NCI-H2171 treated with DMSO at 0.1 percent for 48 hours (cell line): ENCODE results near the gene BLNK.
"Not testable (repeated sequence)": the region's sequence is repeated elsewhere in the genome, so short reads cannot be mapped to it uniquely, and the experiment has no call there.

ENCODE experiments used
- DNase-seq: peaks from one replicate; lab custom pipeline; 2025; lab: John Stamatoyannopoulos, UW

Gene BLNK

GRCh38 chr10:96271016-96271815, at the start of gene BLNK:
Gene BLNK, minus strand, starts transcription at chr10:96271569. Its CDS starts 171 bp downstream, at chr10:96271398.
- peak; percentile 23 for DNase-seq

DNA sequence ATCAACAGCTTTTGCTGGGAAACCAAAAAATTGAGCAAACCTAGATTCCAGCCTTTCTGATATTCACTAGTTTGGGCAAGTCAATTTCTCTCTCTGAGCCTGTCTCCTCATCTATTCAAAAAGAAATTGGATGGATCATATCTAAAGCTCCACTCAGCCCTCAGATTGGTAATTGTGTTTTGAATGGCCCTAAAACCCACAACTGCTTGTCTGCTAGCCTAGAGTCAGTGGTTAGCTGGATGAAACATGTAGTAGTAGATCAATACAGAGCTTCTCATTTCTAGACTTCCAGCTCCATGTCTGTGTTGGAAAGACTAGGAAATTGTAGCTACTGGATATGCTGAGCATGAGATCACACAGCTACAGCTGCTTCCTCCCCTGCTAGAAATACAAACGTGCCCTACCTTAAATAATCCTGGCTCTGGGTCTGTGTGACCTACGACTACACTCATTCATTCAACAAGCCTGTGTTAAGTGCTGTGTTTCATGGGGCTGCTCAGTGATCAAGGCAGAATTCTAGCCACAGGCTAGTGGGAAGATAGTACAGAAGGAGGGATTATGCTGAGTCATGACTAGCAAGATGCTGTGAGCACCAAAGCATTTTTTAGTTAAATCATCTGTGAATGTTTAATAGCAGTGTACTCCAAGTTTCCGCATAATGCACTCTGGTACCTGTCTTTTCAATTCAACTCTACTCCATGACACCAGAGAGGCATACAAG, 48.5 kb upstream of the BLNK start:
- DNase-seq, result peak; percentile 5

DNA sequence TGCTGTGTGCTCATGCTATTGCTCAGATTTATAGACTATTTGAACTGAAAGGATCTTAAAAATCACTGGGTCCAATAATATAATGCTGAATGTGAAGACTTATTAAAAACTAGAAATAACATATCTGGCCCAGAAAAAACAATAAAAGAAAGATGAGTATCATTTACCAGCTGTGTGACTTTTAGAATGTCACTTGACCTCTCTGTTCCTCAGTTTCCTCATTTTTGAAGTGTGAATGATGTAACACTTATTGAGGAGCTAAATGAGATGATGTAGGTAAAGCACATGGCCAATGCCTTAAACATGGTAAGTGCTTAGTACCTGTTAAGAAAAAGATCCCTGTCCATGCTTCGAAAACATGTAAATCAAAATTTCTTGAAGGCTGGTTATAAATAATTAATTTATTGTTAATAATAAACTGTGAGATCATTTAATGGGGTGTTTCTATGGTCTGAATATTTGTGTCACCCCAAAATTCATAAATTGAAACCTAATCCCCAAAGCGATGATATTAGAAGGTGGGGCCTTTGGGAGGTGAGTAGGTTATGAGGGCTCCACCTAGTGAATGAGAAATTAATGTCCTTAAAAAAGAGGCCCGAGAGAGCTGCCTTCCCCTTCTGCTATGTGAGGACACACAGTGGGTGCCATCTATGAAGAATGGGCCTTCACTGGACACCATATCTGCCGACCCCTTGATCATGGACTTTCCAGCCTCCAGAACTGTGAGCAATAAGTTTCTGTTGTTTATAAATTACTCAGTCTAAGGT, 45.9 kb upstream of the BLNK start:
- no peak for DNase-seq

DNA sequence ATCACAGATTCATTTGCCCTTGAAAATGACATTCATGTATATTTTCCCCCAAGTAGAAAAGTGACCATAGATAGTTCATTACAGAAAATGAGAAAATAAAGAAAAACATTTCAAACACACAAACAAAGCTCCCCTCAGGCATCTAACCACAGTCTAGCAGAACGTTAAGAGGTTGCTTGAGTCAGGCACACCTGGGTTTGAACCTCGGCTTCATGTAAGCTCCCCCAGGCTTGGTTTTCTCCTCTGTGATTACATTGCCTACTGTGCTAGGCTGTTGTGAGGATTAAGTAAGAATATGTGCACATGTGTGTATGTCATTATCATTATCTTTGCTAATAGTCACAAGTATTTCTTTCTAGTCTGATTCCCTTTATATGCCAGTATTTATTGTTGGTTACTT, 42.0 kb upstream of the BLNK start:
- DNase-seq, result no peak

- no peak for DNase-seq
Measured at GRCh38 chr10:96311180-96311715, 39.9 kb upstream of the BLNK start.

DNA sequence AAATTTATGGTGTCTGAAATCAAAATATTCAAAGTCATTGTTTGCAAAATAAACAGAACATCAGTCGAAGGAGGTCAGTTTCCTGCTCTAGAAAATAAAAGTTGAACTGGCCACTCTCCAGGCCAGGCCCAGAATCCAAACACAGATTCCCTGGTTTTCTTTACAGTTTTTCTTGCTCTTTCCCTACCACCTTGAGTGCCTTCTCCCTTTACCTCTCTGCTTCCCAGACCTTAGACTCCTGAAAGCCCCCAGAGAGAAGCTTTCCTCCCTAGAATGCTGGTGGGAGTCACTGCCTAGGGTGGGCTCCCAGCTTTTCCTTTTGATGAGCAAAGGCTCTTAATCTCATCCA, 38.9 kb upstream of the BLNK start:
- no peak for DNase-seq

DNA sequence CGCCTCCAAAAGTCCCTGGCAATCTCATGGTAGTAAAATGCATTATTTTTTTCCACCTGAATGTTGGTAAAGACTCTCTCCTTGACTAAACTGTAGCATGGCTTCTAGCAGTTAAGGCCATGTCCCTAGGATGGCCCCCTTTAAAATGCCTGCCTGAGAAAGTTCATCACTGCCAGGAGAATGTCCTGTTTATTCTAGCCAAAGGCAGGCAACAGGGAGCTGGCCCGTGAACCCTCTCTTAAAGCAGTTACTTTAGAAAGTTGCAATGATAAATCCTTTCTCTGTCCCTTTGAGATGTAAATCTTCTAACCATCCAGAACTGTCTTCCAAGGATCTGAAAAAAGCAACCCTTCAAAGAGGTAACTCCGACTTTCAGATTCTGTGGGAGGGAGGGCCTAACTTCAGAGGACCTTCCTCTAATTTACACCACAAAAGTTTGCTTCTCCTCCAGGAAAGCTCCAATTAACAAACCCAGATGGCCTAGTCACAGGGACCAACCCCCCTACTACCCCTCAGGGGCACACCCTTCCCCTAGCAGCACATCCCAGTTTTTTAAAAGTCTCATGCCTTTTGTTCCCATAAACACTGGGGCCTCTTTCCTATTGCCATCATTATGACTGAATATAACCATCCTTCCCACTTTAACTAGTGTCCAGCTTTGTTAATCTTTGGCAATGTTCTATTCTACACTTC, 38.4 kb upstream of the BLNK start:
- DNase-seq, result peak; percentile 9

GRCh38 chr10:96308854-96309253, 37.5 kb upstream of the BLNK start:
- not testable (repeated sequence) for DNase-seq

DNA sequence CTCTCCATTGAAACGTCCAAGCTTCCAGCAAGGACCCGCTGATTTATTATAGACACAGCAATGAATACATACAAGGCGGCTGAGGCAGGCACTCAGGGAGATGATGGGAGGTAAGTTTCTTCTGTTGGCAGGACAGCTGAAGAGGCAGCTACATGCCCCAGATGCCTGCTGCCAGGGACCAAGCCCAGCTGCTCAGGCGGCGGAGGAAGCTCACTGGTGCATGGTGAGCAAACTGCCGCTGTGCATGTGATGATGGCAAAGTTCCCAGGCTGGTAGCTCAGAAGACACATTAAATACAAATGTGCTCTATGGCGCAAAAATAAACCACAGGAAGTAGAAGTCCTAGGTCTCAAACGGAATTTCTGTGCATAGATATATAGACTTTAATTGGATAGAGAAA, 35.1 kb upstream of the BLNK start:
- peak; percentile 86 for DNase-seq

- no peak for DNase-seq
Measured at GRCh38 chr10:96305019-96305418, 33.6 kb upstream of the BLNK start.

DNA sequence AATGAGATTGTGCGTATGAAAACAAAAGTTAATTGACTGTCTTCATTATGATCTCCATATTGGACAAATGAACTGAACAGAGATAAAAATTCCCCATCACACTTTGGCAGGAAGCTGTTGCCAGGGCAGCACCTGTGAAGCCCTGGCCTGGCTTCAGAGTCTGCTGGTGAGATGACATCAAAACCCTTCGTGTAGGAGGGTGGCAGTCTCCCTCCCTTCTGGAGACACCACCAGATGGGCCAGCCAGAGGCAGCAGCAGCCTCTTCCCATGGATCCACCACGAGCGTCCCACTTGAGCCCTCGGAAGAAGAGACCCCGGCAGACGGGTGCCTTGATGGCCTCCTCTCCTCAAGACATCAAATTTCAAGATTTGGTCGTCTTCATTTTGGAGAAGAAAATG, 32.9 kb upstream of the BLNK start, which contains the start of gene DNTT:
Gene DNTT (plus strand): TSS at position 205 of the 400 bp plus-strand sequence. CDS start 64 bp downstream, at position 269.
- no peak for DNase-seq

DNA sequence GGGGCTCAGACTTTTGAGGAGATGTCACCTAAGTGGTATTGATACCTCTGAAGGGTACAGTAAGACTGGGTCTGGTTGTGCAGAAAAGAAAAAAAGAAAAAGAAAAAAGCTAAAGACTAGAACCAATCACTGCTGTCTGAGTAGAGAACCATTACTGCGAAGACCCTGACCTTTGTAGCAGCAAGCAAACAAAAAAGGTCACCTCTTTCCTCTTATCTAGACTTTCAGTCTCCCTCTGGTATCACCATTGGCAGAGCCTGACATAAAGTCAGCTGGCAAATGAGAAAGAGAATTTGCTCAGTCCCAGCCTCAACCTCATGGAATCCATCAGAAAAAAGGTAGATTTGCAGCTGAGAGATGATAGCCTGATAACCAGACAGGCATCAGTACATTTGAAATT, 30.2 kb upstream of the BLNK start:
- DNase-seq, result no peak

GRCh38 chr10:96299383-96299782, 28.0 kb upstream of the BLNK start:
- DNase-seq, result peak; percentile 37

DNA sequence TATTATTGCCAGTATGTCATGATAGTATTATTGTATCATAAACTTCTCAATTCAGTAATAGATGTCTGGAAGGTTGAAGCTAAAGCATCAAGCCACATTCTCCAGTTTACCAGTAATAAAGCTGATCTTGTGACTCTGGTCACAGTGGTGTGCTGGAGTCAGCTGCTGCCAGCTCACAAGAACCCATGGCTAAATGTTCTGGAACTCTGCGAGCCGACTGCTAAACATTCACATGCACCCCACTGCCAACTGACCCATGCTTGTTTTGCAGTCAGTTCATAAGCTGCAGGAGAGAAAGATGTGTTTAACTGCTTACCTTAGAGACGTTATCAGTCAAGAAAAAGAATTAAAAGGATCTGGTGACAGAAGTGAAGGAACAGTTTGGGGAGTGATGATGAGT, 27.0 kb upstream of the BLNK start:
- no peak for DNase-seq

DNA sequence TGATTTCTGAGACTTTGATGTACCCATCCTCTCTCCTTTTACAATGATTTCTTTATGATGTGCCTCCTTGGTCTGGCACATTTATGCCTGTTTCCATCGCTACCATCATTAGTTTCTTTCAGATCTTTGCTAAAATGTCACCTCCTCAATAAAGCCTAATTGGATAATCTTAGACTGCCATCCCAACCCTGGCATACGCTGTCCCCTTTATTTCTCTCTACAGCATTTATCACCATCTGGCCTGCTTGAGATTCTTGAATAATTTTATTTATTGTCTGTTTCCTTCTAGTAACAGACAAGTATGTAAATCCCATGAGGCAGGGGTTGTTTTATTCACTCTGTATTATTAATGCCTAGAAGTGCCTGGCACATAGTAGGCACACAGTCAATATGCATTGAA, 26.1 kb upstream of the BLNK start:
- no peak for DNase-seq

DNA sequence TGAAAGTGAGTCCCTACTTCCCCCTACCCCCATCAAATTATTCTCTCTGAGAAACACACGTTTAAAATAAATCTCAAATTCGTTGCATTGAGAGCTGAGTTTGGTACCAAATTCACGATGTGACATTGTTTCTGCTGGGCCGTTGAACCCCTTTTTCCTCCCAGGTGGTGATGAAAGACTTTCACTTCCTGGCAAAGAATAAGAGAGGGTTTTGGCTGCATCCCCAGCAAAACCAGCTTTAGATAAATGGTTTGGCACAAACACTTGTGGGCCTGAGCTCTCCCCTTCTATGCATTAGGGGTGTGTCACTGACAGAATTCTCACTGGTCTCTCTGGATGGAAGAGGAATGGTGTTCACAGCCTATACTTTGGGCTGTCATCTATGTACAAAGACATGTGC, 24.1 kb upstream of the BLNK start:
- no peak for DNase-seq

DNA sequence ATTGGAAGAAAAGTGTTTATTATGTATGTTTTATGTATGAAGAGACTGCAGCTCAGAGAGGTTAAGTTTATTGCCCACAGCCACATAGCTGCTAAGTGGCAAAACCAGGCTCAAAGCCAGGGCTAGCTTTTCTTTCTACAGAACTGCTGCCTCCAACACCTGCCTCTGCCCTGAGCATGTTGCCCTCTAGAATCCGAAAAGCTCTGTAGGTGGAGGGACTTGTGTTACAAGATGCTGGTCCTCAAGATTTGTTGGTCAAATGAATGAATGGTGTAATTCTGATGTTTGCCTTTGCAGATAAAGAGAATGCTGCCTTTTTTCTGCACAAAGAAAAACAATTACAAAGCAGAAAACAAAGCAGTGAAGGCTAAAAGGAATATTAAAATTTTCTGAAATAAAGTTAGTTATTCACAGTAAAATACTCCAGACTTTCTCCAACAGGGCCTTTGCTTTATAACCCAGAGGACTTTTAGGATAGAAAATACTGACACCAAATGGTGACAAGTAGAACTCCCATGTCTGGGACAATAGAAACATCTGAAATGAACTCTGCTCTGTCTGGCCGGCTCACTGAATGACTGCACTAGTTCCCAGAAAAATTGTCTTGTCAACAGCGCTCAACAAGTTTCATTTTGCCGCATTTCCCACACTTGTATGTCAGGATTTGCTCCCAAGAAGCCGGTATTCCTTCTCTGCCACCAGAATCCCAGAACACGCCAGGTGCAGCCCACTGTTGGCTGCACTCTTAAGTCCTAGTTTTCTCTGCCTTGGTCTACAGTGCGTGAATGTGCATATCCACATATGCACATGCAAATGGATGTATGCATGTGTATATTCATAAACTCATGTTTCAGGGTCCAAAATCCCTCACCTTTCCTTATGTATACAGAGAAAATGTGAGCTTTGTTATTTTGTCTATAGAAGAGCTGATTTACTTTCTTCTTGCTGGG, 21.9 kb upstream of the BLNK start:
- peak; percentile 41 for DNase-seq

- no peak for DNase-seq
Measured at GRCh38 chr10:96290368-96291133, 19.2 kb upstream of the BLNK start.

DNA sequence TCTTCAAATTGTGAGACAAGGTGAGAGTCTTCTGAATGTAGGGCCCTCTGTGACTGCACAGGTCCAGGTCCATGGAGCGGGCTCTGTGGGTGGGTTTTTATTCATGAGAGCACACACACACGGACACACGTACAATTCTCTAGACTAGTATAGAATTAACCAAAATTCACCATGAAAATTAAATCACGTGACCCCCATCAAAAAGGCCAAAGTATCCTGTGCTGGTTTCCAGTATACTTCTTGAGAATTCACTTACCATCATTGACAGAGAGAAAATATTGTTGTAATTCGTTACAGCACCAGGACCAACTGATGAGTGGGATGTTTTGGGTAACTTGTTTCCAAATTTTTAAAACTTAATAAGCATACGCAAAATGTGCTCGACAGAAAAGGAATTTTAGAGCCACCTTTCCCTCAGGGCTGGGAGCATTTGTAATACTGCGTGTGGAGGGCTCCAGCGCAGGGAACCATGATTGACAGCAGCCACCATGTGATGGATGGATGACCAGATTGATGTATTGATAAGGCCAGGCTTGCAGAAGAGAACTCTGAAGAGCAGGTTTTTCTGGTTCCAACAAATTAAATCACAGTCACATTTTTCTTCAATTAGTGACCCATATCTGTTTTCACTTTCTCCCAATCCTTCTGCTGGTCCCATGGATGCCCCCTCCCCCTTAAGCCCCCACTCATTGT, 18.0 kb upstream of the BLNK start:
- no peak for DNase-seq
